Measurements from ENCODE around the gene PEA15.

GRCh38 chr1:160247053-160247452, 41.9 kb downstream of the PEA15 start:
- TF ChIP-seq POLR2A (IDR thresholded peaks at IDR 0.05; ENCODE audit: low read depth, low read length) = no peak
- TF ChIP-seq POLR2AphosphoS5 (IDR thresholded peaks at IDR 0.05; ENCODE audit: low read depth, low read length) = no peak
- no peak for TF ChIP-seq TAF1 (IDR thresholded peaks at IDR 0.05; ENCODE audit: borderline replicate concordance, low read depth, low read length)

Data from GM12892 (cell line).